HepG2 (cell line): Measurements from ENCODE around the gene DAPL1. TPM values are rescaled to one million over a fixed set of nuclear protein-coding genes. Genes with fewer than 3 reads are reported as not detected.

Experiments used
- ATAC-seq: fragments of 200-7000 bp; cut with Tn5 transposase; 3 replicates; pipeline ENCODE4 v1.9.1; 2020; ENCODE audit warnings: mild to moderate bottlenecking, moderate library complexity
- BruUV-seq: library from RNA; stranded (reverse); fragments of 400-500 nt; replicated peaks from 2 replicates; lab custom pipeline; 2021; lab: Mats Ljungman, UMichigan
- CTCF ChIA-PET: fragments of 300-600 bp; formaldehyde crosslinking; extraction: SDS; loops from one replicate; lab custom pipeline; 2021; ENCODE audit warnings: low total read pairs, inconsistent platforms, low intra/inter-chr PET ratio; lab: Yijun Ruan, JAX
- POLR2A ChIA-PET: fragments of 350-600 bp; sonication (Branson Sonifier 250); formaldehyde crosslinking; loops from one replicate; lab custom pipeline; 2020; ENCODE audit warnings: antibody characterized with exemption, inconsistent platforms; lab: Yijun Ruan, JAX
- DNase-seq: peaks from one replicate; pipeline ENCODE4 v3.0.0-alpha.2; 2015; ENCODE audit warnings: low spot score
- FAIRE-seq: peaks from 3 replicates; lab custom pipeline; 2011; peaks lifted over from hg19 to GRCh38; lab: Jason Lieb, UNC
- H2AFZ ChIP-seq: one replicate; pipeline ENCODE4 v1.6.1; 2011; ENCODE audit warnings: low read length, inconsistent platforms
- H3K27ac ChIP-seq: fragments of 300-600 bp; 3 replicates; pipeline ENCODE4 v1.8.0; 2011; ENCODE audit warnings: mixed run types, mild to moderate bottlenecking, mixed read lengths, low read length, inconsistent platforms; ENCODE audit not compliant: insufficient read depth; ENCODE audit errors: extremely low read length
- H3K27me3 ChIP-seq, 2 experiments: fragments of 200-600 bp in 1 of 2; 2 replicates in 1 of 2; 3 replicates in 1 of 2; pipeline versions ENCODE4 v1.6.0 to v1.8.0; 2011; ENCODE audit warnings: low read length in 2 of 2, mild to moderate bottlenecking in 2 of 2, moderate library complexity in 2 of 2, inconsistent platforms in 1 of 2; ENCODE audit not compliant: insufficient read depth in 2 of 2, control insufficient read depth in 1 of 2
- H3K36me3 ChIP-seq, 2 experiments: fragments of 200-600 bp in 1 of 2; replicated peaks in 1 of 2; 2 replicates in 1 of 2; 3 replicates in 1 of 2; pipeline versions ENCODE4 v1.5.1 to v1.8.0; 2011; ENCODE audit warnings: low read length in 2 of 2, inconsistent platforms in 1 of 2; ENCODE audit not compliant: insufficient read depth in 2 of 2, control insufficient read depth in 1 of 2
- H3K4me1 ChIP-seq: 2 replicates; pipeline ENCODE4 v1.5.1; 2012; ENCODE audit warnings: low read length, inconsistent platforms; ENCODE audit not compliant: insufficient read depth
- H3K4me2 ChIP-seq: 2 replicates; pipeline ENCODE4 v1.6.0; 2011; ENCODE audit warnings: low read depth, low read length, inconsistent platforms
- H3K4me3 ChIP-seq, 3 experiments: fragments of 200-600 bp in 1 of 3; sonication (generic), shearing (Covaris generic) in 1 of 3; replicated peaks in 1 of 3; 2 replicates each; pipeline ENCODE4 v1.5.1; 2011 to 2016; ENCODE audit warnings: low read length in 3 of 3, inconsistent platforms in 2 of 3, low read depth in 2 of 3, mild to moderate bottlenecking in 2 of 3, control low read depth in 1 of 3, mixed read lengths in 1 of 3; ENCODE audit not compliant: insufficient read depth in 1 of 3
- H3K79me2 ChIP-seq: one replicate; pipeline ENCODE4 v1.6.1; 2011; ENCODE audit warnings: low read length, inconsistent platforms; ENCODE audit not compliant: insufficient read depth
- H3K9ac ChIP-seq: 2 replicates; pipeline ENCODE4 v1.6.0; 2011; ENCODE audit warnings: mild to moderate bottlenecking, low read depth, low read length, inconsistent platforms; ENCODE audit not compliant: insufficient read depth
- H3K9me3 ChIP-seq: 2 replicates; pipeline ENCODE4 v1.5.1; 2012; ENCODE audit warnings: mild to moderate bottlenecking, low read length
- H4K20me1 ChIP-seq: 2 replicates; pipeline ENCODE4 v1.6.0; 2011; ENCODE audit warnings: inconsistent platforms, mild to moderate bottlenecking, low read length, moderate library complexity; ENCODE audit not compliant: insufficient read depth
- AGO1 ChIP-seq: fragments of 200-400 bp; formaldehyde crosslinking; IDR thresholded peaks from 2 replicates; pipeline ENCODE4 v1.6.1; 2017; ENCODE audit warnings: mild to moderate bottlenecking, low read depth, low read length, moderate library complexity; ENCODE audit not compliant: poor library complexity, severe bottlenecking
- ATRX ChIP-seq: sonication (generic); formaldehyde crosslinking; IDR thresholded peaks from 2 replicates; pipeline ENCODE4 v1.4.0; 2020; ENCODE audit warnings: missing genetic modification reagents, borderline replicate concordance
- ELF1 ChIP-seq: sonication (generic); formaldehyde crosslinking; IDR thresholded peaks from 2 replicates; pipeline ENCODE4 v1.4.0; 2020; ENCODE audit warnings: missing genetic modification reagents
- PITX1 ChIP-seq: sonication (generic); formaldehyde crosslinking; IDR thresholded peaks from 2 replicates; pipeline ENCODE4 v1.5.1; 2020; ENCODE audit warnings: mild to moderate bottlenecking, missing genetic modification reagents
- U2AF1 ChIP-seq: fragments of 200-400 bp; formaldehyde crosslinking; optimal IDR thresholded peaks from 2 replicates; pipeline ENCODE3; 2017; ENCODE audit warnings: mild to moderate bottlenecking, low read depth, low read length
- ZNF256 ChIP-seq: sonication (generic); formaldehyde crosslinking; conservative IDR thresholded peaks from 2 replicates; pipeline ENCODE4 v1.4.0; 2020; ENCODE audit warnings: missing genetic modification reagents
- ZNF432 ChIP-seq: sonication (generic); formaldehyde crosslinking; IDR thresholded peaks from 2 replicates; pipeline ENCODE4 v1.5.0; 2020; ENCODE audit warnings: missing genetic modification reagents, mild to moderate bottlenecking, borderline replicate concordance
- ZNF775 ChIP-seq: sonication (generic); formaldehyde crosslinking; IDR thresholded peaks from 2 replicates; pipeline ENCODE4 v1.4.0; 2020; ENCODE audit warnings: missing genetic modification reagents, mild to moderate bottlenecking, moderate library complexity, borderline replicate concordance
- WGBS: methylation state at CpG from one replicate; pipeline ENCODE4 v1.1.6; 2017; ENCODE audit warnings: low lambda C conversion rate; 5-methylcytosine and 5-hydroxymethylcytosine counted together
- in situ Hi-C: cut with HindIII; loops from 2 replicates; pipeline ENCODE4 v1.10.0; 2017; ENCODE audit warnings: low pct_unique_long_range_greater_than_20kb; ENCODE audit not compliant: extremely low pct_ligation_motif_present
- intact Hi-C: fragments of 100-400 bp; cut with micrococcal nuclease; formaldehyde crosslinking; loops from one replicate; pipeline ENCODE4 v1.10.0; 2022; ENCODE audit not compliant: unreplicated experiment
- polyA plus RNA-seq, 8 experiments: library from polyadenylated mRNA; depleted of rRNA in 3 of 8; stranded (reverse) in 7 of 8; unstranded in 1 of 8; fragments of >200 nt; fragmentation: Illumina TruSeq in 4 of 8; extraction: Trizol in 4 of 8; gene quantifications; 2 replicates each; pipeline versions ENCODE4 v1.2.1 to v1.2.3, GENCODE V29; 2011 to 2016; ENCODE audit warnings: low read depth in 4 of 8, missing spikeins in 1 of 8, mixed read lengths in 1 of 8; ENCODE audit not compliant: insufficient read depth in 1 of 8
- total RNA-seq, 5 experiments: library from RNA; depleted of rRNA; stranded (reverse); fragments of >200 nt; fragmentation: Illumina TruSeq; extraction: Trizol; gene quantifications; 2 replicates each; pipeline ENCODE4 v1.2.3, GENCODE V29; 2016; ENCODE audit warnings: low read depth in 1 of 5
- TF ChIP-seq, protein P1 (sequence below): sonication (generic); formaldehyde crosslinking; IDR thresholded peaks from 2 replicates; pipeline ENCODE4 v1.5.0; 2020; ENCODE audit warnings: mild to moderate bottlenecking, missing genetic modification reagents, moderate library complexity
- TF ChIP-seq, protein P2 (sequence below), 2 experiments: sonication (generic) in 1 of 2; formaldehyde crosslinking in 1 of 2; IDR thresholded peaks; 2 replicates each; pipeline versions ENCODE4 v1.5.1 to v1.6.1; 2011 to 2020; ENCODE audit warnings: borderline replicate concordance in 1 of 2, low read depth in 1 of 2, low read length in 1 of 2, mild to moderate bottlenecking in 1 of 2, missing genetic modification reagents in 1 of 2, moderate library complexity in 1 of 2
- TF ChIP-seq, protein P3 (sequence below): sonication (generic); formaldehyde crosslinking; IDR thresholded peaks from 2 replicates; pipeline ENCODE4 v1.5.0; 2020; ENCODE audit warnings: missing genetic modification reagents

Gene DAPL1
- total and polyA plus RNA-seq, 2 of the 13 experiments (the other 11 are each of a cell fraction or from before 2014, with no cell fraction given): not detected

DNA sequence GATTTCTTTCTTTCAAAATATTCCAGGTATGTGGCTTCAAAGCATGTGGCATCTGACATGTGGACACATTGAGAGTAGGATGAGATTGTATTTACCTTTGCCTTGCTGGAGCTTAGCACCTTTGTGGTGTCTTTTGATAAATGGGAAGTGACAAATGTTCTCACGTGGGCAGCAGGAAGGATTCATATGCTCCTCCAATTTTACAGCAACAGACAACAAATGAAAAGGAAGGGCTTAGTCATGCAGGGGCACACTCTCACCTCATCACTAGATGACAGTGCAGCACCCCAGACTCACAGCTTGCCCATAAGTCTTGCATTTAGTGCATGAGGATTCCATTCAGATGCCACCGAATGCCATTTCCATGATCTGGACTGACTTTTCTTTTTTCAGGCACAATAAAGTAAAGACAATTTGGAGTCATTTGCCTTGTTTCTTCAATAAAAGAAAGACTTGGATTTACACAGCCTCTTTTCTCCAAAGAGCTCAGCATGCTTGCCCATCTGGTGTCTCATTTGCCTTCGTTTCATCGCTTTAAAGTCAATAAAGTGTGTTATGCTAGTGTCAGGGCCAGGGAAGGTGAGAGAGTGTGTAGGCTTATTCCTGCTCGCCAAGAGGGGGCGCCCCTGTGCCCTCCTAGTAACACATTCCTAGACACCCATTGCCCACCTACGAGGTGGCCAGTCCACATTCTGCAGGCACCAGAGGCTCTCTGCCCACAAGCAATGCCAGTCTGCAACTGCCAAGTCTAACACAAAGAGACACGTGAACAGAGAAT is 39.6 kb upstream of the DAPL1 start:
- ChIA-PET CTCF (no interaction called here), POLR2A (no interaction called here)
- FAIRE-seq: no peak
- H3K79me2 ChIP-seq: no peaks in the 10 kb centered on the region
- no peak overlapping the region for H3K4me2 ChIP-seq
- H3K4me3 ChIP-seq: no peak overlapping the region
- intact Hi-C loops (loop anchor here (10.0 kb wide), 1 partner anchor 981 kb away; no protein-coding TSS in a partner anchor), in situ Hi-C loops (no loop called here)
- no peak overlapping the region for H3K27ac ChIP-seq
- H3K36me3 ChIP-seq: no peaks in the 10 kb centered on the region
- H3K9ac ChIP-seq: no peak overlapping the region
- H3K27me3 ChIP-seq: peaks cover 0 to 16% of the 10 kb centered on the region in 2 experiments; a peak in 3 of 5 replicates
- no peaks in the 10 kb centered on the region for H3K9me3 ChIP-seq
- peak; percentile 22 for DNase-seq
- H4K20me1 ChIP-seq: no peaks in the 10 kb centered on the region
- no peak overlapping the region for H2AFZ ChIP-seq
- no peak for ATAC-seq
- WGBS: 28% methylated on average over 8 of the region's 8 CpGs
- BruUV-seq: no TSS peak
- TF ChIP-seq, protein P1, sequence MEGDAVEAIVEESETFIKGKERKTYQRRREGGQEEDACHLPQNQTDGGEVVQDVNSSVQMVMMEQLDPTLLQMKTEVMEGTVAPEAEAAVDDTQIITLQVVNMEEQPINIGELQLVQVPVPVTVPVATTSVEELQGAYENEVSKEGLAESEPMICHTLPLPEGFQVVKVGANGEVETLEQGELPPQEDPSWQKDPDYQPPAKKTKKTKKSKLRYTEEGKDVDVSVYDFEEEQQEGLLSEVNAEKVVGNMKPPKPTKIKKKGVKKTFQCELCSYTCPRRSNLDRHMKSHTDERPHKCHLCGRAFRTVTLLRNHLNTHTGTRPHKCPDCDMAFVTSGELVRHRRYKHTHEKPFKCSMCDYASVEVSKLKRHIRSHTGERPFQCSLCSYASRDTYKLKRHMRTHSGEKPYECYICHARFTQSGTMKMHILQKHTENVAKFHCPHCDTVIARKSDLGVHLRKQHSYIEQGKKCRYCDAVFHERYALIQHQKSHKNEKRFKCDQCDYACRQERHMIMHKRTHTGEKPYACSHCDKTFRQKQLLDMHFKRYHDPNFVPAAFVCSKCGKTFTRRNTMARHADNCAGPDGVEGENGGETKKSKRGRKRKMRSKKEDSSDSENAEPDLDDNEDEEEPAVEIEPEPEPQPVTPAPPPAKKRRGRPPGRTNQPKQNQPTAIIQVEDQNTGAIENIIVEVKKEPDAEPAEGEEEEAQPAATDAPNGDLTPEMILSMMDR (CRISPR knock-in tag): peak; percentile 52
- TF ChIP-seq ELF1 (CRISPR knock-in tag): no peak
- peaks cover 7% of the 10 kb centered on the region; the same call in 1 of the 2 replicates for H3K4me1 ChIP-seq

DNA sequence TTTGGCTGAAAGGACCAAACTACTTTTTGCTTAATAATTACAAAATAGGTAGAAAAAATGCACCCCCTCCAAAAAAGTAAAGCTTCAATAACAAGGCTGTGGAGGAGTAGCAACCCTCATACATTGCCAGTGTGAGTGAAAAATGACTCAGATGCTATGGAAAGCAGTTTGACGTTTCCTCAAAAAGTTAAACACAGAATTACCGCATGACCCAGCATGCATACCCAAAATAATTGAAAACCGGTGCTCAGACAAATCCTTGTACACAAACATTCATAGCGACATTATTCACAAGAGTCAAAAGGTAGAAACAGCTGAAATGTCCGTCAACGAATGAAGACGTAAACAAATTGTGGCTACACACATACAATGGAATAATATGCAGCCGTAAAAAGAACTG is 38.8 kb upstream of the DAPL1 start:
- intact Hi-C loops (loop anchor here (10.0 kb wide), 1 partner anchor 982 kb away; no protein-coding TSS in a partner anchor), in situ Hi-C loops (no loop called here)
- Histone ChIP-seq H3K9me3 (no peaks in the 10 kb centered on the region), H3K27ac (no peak overlapping the region), H4K20me1 (no peaks in the 10 kb centered on the region), H2AFZ (no peak overlapping the region), H3K4me2 (no peak overlapping the region), H3K79me2 (no peaks in the 10 kb centered on the region), H3K4me1 (peaks cover 7% of the 10 kb centered on the region; the same call in 1 of the 2 replicates), H3K9ac (no peak overlapping the region), H3K4me3 (no peak overlapping the region), H3K36me3 (no peaks in the 10 kb centered on the region), H3K27me3 (peaks cover 0 to 20% of the 10 kb centered on the region in 2 experiments; a peak in 3 of 5 replicates)
- ChIA-PET POLR2A (no interaction called here), CTCF (no interaction called here)
- ATAC-seq (no peak), FAIRE-seq (no peak), DNase-seq (no peak)
- BruUV-seq: no TSS peak
- 54% methylated on average over 8 of the region's 8 CpGs for WGBS
- TF ChIP-seq, protein P2, sequence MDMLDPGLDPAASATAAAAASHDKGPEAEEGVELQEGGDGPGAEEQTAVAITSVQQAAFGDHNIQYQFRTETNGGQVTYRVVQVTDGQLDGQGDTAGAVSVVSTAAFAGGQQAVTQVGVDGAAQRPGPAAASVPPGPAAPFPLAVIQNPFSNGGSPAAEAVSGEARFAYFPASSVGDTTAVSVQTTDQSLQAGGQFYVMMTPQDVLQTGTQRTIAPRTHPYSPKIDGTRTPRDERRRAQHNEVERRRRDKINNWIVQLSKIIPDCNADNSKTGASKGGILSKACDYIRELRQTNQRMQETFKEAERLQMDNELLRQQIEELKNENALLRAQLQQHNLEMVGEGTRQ (IDR thresholded peaks at IDR 0.05; ENCODE audit: low read depth, low read length): no peak
- TF ChIP-seq, protein P2 (CRISPR knock-in tag; IDR thresholded peaks at IDR 0.05; ENCODE audit: borderline replicate concordance): no peak
- no peak for TF ChIP-seq AGO1
- TF ChIP-seq U2AF1: no peak
- TF ChIP-seq ZNF775 (CRISPR knock-in tag): no peak
- TF ChIP-seq PITX1 (CRISPR knock-in tag): no peak
- no peak for TF ChIP-seq ATRX (CRISPR knock-in tag)
- no peak for TF ChIP-seq ZNF432
- no peak for TF ChIP-seq ZNF256
- TF ChIP-seq, protein P3, sequence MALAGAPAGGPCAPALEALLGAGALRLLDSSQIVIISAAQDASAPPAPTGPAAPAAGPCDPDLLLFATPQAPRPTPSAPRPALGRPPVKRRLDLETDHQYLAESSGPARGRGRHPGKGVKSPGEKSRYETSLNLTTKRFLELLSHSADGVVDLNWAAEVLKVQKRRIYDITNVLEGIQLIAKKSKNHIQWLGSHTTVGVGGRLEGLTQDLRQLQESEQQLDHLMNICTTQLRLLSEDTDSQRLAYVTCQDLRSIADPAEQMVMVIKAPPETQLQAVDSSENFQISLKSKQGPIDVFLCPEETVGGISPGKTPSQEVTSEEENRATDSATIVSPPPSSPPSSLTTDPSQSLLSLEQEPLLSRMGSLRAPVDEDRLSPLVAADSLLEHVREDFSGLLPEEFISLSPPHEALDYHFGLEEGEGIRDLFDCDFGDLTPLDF: no peak
